Iris pigment epithelial cell (primary cell): ENCODE results near the gene SAMM50.
A peak's percentile ranks its signal among the peaks of the same experiment; 100 is the strongest.

Experiments
- DNase-seq: peaks from one replicate; pipeline ENCODE4 v3.0.0-alpha.2; 2011; ENCODE audit warnings: low read depth

Gene SAMM50

GRCh38 chr22:44029069-44029468, 73.8 kb downstream of the SAMM50 start:
- DNase-seq = no peak

GRCh38 chr22:44030051-44030701, 74.9 kb downstream of the SAMM50 start:
- DNase-seq = no peak

- DNase-seq = no peak
Measured at GRCh38 chr22:44030702-44031082, 75.5 kb downstream of the SAMM50 start.

- no peak for DNase-seq
Measured at GRCh38 chr22:44031158-44031952, 76.1 kb downstream of the SAMM50 start.

GRCh38 chr22:44032126-44032730, 77.0 kb downstream of the SAMM50 start:
- peak; percentile 62 for DNase-seq

- no peak for DNase-seq
Measured at GRCh38 chr22:44033287-44033686, 78.0 kb downstream of the SAMM50 start.

- peak; percentile 70 for DNase-seq
Measured at GRCh38 chr22:44033694-44034093, 78.5 kb downstream of the SAMM50 start.

- peak; percentile 95 for DNase-seq
Measured at GRCh38 chr22:44037519-44038375, 82.5 kb downstream of the SAMM50 start.

- DNase-seq = no peak
Measured at GRCh38 chr22:44039566-44040171, 84.4 kb downstream of the SAMM50 start.

- DNase-seq = peak; percentile 80
Measured at GRCh38 chr22:44042249-44043218, 87.3 kb downstream of the SAMM50 start.

GRCh38 chr22:44045145-44045544, 89.9 kb downstream of the SAMM50 start:
- peak; percentile 43 for DNase-seq
